HG02763 (cell line): Measurements from ENCODE around the gene ZSWIM9.

Experiments used
- ATAC-seq: cut with Tn5 transposase; IDR thresholded peaks from one replicate; pipeline ENCODE4 v1.9.1; 2021; ENCODE audit warnings: mild to moderate bottlenecking, moderate library complexity; ENCODE audit not compliant: unreplicated experiment

ZSWIM9 gene

DNA sequence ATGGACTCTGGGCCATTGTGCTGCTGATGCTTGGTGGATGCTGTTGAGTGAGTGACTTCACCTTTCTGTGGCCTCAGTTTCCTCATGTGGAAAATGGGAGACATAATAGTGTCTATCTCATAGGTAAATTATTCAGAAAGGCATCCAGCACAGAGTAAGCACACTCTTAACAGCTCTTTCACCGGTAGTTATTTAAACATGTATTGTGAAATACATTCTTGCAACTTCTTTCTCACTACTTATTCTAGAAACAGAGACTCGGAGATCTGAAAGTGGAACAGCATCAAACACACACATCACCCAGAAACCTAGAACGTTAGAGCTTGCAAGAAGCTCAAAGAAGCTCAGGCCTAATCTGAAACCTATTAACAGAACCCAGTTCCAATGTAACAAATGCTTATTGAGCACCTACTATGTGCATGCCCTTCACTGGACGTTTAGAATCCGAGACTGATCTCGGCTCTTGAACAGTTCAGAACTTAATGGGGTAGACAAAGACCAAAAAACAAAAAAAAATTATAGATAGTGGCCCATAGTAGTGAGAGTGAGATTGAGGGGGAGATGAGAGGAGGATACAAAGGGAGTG is 4.1 kb downstream of the ZSWIM9 start:
- ATAC-seq, result no peak

DNA sequence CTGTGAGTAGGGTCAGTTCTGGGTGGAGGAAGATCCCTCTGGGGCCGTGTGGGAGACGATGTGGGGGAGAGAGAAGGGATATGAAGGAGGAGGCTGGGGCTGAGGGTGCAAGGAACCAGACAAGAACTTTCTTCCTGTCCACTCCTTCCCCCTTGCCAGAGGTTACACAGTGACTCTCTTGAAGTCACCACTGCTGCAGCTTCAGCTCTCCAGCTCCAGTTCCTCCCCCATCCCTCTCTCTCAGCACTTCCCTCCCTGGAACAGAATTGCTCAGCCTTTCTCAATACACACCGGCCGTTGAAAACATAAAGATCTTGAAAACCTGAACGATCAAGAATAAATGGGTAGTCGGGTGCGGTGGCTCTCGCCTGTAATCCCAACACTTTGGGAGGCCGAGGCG is 5.1 kb downstream of the ZSWIM9 start:
- ATAC-seq, result no peak

DNA sequence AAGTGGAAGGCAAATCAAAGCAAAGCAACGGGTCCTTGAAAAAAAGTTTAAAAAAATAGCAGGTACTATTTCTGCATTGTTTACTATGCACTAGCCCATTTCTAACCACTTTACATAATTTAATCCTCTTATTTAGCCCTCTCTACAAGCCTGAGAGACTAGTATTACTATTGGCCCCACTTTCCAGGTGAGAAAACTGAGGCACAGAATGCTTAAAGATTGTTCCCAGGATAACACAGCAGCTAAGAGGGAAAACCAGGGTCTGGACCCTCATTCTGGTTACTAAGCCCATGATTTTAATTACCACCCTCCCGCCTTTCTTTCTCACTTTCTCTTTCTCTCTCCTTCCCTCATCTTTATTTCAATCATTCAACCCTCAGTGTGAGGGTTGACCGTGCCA is 5.7 kb downstream of the ZSWIM9 start:
- no peak for ATAC-seq

DNA sequence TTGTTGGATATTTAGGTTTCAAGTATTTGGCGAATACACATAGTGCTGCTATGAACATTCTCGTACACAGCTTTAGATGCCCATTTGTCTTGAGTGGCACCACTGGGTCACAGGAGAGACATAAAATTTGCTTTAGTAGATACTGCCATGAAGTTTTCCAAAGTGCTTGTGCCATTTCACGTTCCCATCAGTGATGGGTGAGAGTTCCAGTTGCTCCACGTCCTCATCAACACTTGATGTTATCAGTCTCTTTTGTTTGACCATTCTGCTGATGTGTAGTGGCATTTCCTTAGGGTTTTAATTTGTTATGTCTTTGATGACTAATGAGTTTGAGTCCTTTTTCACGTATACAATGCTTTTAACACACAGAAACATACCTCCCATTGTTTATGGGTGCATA is 11.0 kb downstream of the ZSWIM9 start:
- no peak for ATAC-seq

DNA sequence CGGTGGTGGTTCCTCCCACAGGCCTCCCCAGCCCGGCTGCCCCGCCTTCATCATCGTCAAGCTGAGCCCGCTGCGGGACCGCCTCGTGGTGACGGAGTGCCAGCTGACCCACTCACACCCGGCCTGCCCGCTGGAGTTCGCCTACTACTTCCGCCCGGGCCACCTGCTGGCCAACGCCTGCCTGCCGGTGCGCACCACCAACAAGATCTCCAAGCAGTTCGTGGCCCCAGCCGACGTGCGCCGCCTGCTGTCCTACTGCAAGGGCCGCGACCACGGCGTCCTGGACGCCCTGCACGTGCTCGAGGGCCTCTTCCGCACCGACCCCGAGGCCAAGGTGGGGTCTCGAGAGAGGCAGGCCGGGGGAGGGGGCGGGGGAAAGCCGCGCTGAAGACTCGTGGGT is 12.0 kb downstream of the ZSWIM9 start:
- ATAC-seq, result no peak

DNA sequence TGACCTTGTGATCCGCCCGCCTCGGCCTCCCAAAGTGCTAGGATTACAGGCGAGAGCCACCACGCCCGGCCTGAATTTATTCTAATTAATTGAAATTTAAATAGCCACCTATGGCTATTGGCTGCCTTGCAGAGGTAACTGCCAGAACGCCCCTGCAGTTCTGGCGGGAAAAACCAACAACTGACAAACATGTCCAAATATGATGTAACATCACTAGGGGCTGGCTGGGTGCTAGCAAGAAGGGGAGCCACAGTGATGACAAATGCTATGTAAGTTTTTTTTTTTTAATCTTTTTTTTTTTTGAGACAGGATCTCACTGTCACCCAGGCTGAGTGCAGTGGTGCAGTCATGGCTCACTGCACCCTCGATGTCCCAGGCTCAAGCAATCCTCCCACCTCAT is 12.9 kb downstream of the ZSWIM9 start:
- no peak for ATAC-seq

DNA sequence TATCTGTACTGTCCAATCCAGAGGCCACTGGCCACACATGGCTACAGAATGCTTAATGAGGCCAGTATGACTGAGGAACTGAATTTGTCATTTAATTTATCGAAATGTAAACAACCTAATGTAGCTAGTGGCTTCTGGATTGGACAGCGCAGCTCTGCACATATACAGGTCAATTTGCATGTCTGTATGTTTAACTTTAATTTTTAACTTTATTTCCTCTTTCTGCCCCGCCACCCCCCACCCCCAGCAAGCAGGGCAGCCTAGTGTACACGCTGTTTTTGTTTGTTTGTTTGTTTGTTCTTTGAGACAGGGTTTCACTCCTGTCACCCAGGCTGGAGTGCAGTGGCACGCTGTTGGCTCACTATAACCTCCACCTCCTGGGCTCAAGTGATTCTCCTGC is 15.5 kb downstream of the ZSWIM9 start:
- ATAC-seq, result peak; percentile 46

DNA sequence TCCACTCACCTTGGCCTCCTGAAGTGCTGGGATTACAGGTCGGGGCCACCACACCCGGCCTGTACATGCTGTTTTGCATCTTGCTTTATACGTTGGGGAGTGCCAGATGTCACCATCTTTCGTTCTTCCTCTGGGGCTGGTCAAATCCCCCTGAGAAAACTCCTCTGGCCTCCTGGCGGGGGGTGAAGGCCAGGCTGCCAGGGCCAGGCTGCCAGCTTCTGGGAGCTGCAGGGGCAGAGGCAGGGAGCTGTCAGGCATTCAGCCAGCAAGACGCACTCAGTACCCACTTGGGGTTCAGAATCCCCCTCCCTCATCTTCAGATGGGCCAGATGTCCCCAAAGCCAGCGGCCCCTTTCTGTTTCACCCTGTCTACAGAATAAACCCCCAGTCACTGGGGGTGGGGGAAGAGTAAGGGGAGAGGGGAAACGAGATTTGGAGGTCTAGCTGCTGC is 16.1 kb downstream of the ZSWIM9 start:
- ATAC-seq, result peak; percentile 39

DNA sequence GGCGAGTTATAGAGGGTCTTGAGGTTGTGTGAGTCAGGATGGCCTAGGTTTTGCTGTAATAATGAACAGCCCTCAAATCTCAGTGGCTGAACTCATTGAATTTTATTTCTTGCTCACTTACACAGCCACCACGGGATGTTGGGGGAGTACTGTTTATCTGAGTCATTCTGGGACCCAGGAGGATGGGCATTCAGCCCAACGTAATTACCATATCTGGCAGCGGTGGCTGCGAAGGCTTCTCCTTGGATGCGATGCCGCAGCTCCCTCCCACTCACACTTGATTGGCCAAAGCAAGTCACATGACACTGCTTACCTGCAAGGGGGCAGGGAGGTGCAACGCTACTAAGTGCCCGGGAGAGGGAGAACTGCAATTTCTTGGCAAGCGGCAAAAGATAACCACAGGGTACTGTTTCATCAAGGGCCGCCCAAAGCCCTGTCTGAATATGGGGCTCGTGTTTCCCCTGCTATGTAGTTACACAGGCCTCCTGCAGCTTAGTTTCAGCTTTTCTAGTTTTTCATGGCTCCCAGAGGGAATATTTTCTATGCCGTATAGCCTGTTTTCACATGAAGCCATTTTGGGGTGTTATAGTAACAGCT is 19.9 kb downstream of the ZSWIM9 start:
- no peak for ATAC-seq

DNA sequence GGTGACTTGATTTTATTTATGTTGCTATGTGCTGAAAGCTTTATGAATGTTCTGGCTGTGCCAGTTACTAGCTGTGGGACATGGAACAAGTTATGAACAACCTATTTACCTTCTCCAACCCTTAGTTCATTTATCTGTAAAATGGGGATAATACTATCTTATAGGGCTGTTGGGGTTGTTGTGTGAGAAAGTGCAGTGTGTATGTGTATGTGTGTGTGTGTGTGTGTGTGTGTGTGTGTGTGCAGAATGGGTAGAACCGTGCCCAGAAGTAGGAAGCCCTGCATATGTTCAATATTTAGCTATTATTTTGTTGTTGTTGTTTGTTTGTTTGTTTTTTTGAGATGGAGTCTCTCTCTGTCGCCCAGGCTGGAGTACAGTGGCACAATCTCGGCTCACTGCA is 20.4 kb downstream of the ZSWIM9 start:
- no peak for ATAC-seq

DNA sequence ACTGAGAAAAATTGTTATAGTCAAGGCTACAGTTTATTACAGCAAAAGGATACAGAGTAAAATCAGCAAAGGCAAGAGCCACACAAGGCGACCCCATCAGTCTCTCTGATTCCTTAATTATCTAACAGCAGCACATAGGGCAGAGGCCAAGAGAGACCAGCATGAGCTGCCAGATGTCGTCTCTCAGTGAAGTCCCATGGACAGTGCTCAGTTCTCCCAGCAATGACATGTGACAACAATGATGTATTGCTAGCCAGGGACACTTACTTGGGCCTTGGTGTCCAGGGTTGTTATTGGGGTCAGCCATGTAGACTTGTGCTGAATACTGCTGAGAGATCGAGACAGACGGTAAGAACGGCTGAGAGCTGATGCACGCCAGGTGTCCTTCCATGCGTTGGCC is 22.3 kb downstream of the ZSWIM9 start:
- no peak for ATAC-seq

DNA sequence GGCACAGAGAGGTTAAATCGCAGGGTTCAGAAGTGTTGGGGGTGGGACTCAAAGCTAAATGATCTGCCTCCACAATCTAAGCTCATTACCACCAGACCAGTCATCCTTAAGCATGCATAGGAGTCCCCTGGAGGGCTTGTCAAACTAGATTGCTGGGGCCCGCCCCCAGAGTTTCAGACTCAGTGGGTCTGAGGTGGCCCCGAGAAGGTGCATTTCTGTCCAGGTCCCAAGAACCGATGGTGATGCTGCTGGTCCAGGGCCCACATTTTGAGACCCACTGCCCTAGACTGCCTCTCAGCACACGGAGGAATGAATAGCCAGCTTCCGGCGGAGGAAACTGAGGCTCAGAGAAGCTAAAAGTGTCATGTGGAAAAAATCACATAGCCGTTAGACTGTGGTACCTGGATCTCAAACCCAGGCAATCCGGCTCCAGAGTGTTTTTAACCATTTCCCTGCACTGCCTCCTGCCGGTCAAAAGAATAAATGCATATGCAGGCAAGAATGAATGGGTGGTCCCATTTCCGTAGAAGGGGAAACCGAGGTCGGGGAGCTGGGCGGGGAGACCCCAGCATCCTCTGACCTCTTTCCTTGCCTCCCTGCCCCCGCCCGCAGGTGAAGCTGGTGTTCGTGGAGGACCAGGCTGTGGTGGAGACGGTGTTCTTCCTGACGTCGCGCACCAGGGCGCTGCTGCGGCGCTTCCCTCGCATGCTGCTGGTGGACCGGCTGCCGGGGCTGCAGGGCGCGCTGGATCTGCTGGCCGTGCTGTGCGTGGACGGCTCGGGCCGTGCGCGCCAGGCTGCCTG is 23.8 kb downstream of the ZSWIM9 start:
- no peak for ATAC-seq

DNA sequence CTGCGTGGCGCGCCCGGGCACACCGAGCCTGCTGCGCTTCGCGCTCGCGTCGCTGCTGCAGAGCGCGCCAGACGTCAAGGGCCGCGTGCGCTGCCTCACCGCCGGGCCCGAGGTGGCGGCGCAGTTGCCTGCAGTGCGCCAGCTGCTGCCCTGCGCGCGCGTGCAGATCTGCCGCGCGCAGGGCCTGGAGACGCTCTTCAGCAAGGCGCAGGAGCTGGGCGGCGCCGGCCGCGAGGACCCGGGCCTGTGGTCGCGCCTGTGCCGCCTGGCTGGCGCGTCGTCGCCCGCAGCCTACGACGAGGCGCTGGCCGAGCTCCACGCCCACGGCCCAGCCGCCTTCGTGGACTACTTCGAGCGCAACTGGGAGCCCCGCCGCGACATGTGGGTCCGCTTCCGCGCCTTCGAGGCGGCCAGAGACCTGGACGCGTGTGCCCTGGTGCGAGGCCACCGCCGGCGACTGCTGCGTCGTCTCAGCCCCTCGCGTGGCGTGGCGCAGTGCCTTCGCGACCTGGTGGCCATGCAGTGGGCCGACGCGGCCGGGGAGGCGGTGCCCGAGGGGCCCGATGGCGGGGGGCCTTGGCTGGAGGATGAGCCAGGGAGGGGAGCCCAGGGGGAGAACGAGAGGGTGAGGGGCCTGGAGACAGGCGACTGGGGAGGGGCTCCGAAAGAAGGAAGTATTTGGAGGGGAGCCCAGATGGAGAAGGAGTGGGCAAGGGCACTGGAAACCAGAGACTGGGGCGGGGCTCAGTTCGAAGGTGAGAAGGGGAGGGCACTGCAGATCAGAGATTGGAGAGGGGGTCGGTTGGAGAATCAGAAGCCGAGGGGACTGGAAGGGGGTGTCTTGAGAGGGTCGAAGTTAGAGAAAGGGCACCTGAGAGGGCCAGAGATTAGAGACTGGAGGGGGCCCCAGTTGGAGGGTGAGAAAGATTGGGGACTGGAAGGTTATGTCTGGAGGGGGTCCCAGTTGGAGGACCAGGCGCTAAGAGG is 24.7 kb downstream of the ZSWIM9 start:
- ATAC-seq, result no peak

DNA sequence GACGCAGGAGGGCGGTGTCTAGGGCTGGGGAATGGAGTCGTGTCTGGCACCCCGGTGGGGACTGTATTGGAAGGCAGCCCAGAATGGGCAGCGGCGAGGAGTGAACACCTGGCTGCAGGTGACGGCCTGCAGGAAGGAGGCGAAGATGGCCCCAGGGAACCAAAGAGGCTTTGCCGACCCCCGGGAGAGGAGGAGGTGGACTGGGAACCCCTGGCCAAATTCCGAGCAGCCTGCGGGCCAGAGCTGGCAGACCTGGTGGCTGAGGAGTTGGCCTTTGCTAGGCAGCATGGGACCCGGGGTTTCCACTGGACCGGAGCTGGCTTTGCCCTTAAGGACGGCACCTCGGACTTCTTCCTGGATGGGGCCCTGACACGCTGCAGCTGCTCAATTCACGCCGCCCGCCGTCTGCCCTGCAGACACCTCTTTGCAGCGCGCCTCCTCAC is 25.9 kb downstream of the ZSWIM9 start:
- no peak for ATAC-seq

DNA sequence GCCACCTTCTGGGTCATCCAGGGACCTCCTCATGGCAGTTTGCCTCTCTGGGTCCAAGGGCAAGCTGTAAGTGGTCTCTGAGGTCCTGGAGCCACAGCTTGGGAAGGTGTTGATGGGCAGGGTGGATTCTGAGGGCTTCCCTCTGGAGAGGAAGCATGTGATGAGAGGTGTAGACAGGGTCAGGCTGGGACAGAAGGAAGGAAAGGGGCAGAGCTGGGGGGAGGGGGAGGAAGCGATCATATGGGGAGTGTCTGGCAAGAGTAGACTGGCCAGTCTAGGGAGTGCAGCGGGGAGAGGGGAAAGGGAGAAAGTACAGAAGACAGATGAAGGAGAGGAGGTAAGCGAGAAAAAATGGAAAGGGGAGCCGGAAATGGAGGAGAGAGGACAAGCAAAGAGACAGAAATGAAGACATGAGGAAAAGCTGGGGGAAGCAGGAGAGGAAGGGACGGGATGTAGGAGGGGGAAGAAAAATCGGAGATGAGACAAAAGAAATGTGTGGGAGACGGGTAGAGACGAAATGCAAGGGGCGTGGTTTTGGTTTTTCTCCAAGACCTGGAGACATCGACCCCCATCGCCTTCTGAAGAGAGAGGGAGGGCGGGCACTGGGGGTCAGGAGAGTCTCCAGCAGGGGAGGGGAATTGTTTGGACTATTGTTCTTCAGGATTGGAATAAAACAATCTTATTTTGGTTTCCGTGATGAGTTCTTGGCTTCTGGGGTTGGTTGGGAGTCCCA is 26.6 kb downstream of the ZSWIM9 start:
- no peak for ATAC-seq

DNA sequence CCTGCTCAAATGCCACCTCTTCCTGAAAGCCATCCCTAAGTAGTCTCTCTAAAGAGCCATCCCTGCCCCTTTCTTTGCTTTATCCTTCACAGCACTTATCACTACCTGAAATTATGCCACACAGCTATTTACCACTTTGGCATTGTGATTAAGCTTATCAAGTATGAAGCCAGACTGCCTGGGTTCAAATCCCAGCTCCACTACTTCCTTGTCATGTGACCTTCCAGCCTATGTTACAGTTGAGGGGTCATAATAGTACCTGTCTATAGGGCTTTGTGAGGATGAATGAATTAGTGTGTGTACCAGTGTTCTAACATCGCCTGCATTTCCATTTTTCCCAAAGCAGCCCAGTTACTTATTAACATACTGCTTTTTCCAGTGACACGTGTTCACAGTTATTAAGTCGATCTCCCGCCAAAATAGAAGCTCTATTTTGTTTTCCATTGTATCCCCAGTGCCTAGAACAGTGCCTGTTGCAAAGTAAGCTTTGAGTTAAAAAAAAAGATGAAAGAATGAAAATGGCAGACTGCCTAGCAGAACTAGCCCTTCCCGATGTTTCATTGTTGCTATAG is 32.8 kb downstream of the ZSWIM9 start:
- no peak for ATAC-seq

DNA sequence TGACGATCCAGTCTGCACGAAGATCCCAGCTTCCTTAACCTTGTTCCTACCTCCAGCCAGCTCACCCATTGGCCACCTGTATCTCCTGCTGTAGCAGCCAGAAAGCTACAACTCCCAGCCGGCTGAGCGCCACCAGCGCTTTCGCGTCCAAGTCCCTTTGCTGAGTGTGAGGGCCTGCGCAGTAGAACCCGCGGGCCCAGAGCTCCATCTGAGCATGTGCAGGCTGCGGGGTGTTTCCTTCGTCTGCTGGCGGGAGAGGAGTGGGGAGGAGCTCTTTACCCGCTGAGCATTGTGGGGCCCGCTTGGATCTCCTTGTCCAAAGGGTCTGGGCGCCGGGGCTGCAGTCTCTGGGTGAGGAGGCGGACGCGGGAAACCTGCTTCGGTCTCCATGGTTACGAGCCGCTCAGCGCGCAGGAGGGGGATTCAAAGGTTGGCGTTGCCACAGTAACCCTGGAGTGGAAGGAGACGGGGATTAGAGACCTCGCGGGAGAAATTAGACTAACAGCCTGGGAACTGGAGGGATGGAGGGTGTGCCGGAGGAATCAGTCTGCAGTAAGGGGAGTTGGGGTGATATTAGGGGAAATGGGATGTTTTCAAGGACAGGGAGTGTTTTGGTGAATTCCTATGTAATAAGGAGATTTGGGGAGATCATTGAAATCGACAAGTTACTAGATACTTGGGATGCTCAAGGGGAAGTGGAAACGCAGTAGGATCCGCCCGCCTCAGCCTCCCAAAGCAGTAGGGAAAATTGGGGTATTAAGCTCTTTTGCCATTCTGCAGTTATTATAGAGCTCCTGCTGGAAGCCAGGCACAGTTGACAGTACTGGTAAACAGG is 33.5 kb downstream of the ZSWIM9 start:
- ATAC-seq, result peak; percentile 92

DNA sequence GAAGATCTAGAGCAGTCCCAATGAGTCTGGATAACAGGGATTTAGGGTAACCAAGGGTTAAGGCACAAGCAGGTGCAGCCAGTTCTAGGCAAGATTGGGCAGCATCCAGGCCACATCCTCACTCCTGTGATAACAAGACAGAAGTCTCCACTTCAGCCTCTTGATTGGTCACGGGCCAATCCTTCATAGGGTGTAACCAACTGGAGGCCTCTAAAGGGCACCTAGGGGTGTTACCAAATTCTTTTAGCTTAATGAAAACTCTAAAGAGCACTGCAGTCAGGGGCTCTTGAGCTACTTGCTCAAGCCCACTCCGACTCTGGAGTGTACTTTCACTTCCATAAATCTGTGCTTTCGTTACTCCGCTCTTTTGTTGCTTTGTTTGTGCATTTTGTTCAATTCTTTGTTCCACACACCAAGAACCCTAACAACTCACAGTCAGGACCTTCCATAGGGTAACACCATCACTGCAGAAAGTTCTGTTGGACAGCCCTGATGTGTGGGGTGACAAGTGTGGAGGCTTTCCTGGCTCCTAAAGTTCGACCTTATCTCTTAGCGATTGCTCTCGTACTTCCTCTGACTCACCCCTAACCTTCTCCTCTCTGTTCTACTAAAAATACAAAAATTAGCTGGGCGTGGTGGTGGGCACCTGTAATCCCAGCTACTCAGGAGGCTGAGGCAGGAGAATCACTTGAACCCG is 36.1 kb downstream of the ZSWIM9 start:
- no peak for ATAC-seq

DNA sequence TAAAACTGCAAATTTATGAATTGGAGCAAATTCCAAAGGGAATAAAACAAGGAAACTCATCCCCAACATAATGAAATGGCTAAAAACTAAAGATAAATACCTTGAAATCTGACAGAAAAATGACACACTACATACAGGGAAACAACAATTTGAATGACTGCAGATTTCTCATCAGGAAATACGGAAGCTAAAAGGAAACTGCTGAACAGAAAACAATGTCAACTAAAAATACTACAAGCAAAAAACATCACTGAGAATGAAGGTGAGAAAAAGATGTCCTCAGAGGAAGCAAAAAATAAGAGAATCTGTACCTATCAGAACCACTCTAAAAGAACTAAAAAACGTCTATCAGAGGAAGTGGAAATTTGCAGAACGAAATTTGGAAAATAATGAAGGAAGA is 39.5 kb downstream of the ZSWIM9 start:
- no peak for ATAC-seq
